Jurkat, Clone E6-1 (cell line): ENCODE data around the gene RNASE4.
A peak's percentile ranks its signal among the peaks of the same experiment; 100 is the strongest.

ENCODE experiments used
- DNase-seq: peaks from one replicate; pipeline ENCODE4 v3.0.0-alpha.2; 2011; ENCODE audit warnings: low read depth, low spot score
- H3K4me3 ChIP-seq: 2 replicates; pipeline ENCODE4 v1.5.1; 2011; ENCODE audit warnings: mild to moderate bottlenecking, low read length, control low read depth, moderate library complexity

The RNASE4 gene

DNA sequence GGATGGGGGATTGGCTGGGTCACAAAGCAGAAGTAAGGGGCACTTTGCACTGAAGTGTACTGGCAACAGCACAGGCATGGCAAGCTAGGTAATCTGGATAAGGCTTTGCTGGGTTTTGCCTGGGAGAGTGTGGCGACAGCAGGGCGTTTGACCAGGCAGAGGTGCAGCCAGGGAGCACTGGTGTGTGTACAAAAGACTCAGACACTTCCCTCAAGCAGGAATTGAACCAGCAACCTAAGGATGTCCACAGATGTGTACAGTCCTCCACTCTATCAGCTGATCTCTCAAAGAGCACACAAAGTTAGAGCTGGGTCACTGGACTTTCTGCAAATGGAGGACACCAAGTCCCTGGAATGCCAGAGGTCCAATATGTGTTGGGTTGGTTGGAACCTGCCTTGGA lies 15.4 kb upstream of the RNASE4 start:
- H3K4me3 ChIP-seq: no peak overlapping the region
- DNase-seq: no peak

DNA sequence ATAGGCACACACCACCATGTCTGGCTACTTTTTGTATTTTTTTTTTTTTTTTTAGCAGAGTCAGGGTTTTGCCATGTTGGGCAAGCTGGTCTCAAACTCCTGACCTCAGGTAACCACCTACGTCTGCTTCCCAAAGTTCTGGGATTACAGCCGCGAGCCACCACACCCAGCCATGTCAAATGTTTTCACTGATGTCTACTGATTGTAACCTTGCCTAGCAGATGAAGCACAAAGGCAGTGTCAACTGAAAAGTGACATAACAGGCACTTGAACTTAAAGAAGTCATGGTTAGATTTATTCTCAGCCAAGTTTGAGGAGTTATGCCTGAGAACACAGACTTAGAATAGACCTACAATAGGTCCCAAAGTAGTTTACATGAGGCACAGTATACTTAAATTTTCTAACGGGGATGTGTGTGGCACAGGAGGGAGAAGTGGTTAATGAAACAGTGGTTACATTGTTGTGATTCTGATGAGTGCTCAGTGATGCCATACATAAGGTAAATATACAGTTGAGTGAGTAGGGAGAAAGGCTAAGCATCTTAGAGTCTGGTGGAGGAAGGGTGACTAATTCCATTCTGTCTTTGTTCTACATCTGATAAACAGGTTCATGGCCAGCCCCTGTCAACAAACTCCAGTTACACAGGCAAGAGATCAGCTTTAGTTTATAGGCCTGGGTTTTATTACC lies 12.6 kb upstream of the RNASE4 start:
- no peak overlapping the region for H3K4me3 ChIP-seq
- DNase-seq: no peak

DNA sequence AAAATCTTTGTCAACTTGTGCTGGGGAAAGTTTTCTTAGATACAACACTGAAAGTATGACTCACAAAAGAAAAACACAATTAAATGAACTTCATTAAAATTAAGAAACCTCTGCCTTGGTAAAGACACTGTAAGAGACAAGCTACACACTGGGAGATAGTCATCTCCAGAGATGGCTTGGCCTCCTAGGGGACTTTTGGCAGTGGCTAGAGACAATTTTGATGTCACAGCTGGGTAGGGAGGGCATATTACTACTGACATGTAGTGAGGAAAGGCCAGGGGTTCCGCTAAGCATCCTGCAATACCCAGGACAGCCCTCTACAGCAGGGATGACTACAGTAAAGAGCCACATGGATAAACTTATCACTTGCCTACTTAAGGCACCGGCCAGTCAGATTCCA lies 8.7 kb upstream of the RNASE4 start:
- no peak overlapping the region for H3K4me3 ChIP-seq

DNA sequence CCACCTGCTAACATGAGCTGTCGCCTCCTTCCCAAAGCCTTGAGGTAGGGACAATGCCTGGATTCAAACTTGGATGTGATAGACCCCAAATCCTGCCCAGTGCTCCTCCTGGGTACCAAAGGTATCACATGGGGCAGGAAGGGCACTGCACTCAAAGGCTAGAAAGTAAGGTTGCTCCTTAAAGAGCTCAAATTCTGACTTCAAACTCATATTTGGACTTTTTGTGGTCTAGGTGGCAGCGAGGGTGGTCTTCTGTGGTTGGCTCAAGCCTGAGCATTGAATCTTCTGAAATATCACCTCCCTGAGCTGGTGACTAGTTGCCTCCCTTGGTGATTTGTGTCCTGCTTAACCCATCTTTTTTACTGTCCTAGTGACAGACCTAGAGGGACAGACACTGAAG lies 8.3 kb upstream of the RNASE4 start:
- H3K4me3 ChIP-seq: no peak overlapping the region
- no peak for DNase-seq

More for the DNA sequence above, 8.7 kb upstream of the RNASE4 start:
- no peak for DNase-seq

DNA sequence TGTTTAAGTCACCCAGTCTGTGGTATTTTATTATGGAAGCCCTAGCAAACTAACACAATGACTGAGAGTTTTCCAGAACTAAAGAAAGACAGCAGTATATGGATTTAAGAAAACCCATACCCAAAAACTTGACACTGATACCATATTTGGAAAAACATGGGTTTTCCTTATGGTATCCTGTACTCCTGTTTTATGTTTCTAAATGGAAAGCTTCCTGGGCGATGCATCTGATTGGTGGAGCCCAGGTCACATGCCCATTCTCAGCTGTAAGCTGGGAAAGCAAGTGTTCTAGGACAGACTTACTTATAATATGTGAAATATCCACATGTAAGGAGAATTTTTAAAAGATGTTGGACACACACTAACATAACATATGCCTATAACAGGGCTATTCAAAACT lies 4.5 kb upstream of the RNASE4 start:
- no peak for DNase-seq
- H3K4me3 ChIP-seq: no peak overlapping the region

DNA sequence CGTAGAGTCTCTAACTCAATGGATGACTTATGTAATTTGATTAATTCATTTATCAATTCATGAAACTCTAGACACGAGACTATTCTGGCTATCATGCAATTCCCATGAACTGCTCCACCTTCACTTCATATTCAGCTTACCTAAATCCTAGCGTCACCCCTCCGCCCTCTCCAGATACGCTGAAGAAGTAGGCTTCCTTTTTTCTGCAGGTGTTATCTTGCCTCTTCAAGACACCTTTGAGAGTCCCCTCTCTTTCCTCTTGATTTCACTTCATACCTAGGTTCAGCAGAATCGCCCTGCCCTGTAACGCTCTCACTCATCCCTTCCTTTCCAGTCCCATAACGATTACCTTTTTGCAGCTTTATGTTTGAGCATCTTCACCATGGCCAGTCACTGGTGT lies 4.0 kb upstream of the RNASE4 start:
- DNase-seq: no peak
- H3K4me3 ChIP-seq: peak overlapping the region; percentile 71

DNA sequence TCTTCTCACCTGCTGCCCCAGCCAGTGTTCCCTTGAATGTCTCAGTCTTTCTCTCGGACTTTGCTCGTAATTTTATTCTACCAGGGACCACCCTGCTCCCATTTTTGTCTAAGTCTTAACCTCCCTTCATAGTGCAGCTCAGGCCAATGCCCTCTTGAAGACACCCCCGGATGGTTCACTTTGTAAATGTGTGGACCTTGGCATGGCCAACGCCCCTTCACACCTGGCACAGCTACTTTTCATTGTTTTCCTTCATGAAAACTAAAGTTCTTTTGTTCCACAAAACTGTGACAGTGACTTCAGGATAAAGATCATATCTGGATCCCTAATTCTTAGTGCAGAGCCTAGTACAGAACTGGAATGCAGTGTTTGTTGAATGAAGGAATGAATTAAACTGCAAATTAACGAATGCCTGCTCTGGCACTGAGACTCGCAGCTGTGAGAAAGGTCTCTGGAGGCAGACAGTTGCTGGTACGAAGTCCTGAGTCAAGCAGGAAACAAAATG lies 3.5 kb upstream of the RNASE4 start:
- DNase-seq: no peak
- peak overlapping the region; percentile 71 for H3K4me3 ChIP-seq

DNA sequence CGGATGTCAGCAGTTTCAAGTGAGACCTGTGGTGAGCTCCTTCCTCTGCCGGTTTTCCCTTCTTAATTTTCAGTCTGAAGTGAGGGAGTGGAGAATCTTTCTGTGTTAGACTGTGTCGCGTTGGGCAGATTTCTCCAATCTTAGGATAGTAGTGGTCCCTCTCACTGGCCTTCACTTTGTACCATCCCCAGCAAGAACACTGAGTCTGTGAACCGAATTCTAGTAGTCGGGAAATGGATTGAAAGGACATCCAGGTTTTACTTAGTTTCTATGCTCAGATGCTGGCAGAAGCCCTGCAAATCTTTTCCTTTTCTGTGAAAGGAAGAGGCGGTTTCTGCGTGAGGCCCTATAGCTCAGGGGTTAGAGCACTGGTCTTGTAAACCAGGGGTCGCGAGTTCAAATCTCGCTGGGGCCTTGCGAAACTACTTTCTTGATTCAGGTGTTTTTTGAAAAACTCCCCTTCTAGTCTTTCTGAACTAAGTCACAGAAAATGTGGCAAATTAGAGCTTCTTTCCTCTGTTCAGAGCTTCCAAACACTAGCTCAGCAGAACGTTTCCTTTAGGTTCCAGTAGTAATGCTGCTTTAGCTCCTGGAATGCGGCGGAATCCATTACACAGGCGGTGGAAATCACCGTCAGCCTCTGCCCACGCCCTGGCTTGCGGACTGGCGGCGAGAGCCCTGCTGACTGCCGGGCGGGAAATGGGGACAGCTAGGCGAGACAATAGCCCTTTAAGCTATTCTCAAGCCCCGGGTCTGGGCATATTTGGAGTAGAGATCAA lies 2.8 kb upstream of the RNASE4 start:
- peak; percentile 92 for DNase-seq
- H3K4me3 ChIP-seq: peak overlapping the region; percentile 71

DNA sequence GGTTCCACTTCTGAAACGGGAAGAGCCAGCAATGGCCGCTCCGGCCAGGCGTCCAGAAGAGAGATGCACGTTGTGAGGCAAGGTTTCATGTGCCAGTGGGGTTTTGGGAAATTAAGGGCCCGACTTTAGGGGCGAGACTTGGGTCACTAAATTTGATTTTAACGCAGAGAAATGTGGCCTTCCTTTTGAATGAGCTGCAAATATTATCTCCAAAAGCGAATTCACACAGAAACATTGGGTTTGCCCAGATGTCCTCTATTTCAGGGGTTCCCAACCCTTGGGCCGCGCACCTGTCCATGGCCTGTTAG lies 2.3 kb upstream of the RNASE4 start:
- DNase-seq: no peak
- peak overlapping the region; percentile 71 for H3K4me3 ChIP-seq

DNA sequence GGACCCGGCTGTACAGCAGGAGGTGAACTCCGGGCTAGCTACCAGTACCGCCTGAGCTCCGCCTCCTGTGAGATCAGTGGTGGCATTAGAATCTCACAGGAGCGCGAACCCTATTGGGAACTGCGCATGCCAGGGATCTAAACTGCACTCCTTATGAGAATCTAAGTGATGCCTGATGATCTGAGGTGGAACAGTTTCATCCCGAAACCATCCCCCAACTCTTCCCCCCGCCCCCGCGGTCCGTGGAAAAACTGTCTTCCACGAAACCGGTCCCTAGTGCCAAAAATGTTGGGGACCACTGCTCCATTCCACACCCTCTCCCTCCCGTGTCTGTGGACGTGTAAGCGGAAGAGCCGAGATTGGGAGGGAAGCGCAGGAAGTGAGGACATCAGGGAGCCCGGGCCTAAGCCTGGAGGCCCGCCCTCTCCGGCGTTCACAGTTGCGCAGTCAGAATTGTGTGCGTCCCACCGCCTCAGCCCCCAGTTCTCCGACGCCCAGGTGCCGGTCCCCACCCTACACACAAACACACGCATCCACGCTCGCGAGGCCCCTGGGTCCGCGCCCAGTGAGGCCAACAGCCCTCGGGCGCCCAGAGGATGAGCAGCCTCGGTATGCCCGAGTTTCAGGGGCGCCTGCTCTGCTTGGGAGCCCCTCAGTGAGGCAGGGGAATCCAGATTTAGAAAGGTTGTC lies 1.8 kb upstream of the RNASE4 start:
- DNase-seq: peak; percentile 90

DNA sequence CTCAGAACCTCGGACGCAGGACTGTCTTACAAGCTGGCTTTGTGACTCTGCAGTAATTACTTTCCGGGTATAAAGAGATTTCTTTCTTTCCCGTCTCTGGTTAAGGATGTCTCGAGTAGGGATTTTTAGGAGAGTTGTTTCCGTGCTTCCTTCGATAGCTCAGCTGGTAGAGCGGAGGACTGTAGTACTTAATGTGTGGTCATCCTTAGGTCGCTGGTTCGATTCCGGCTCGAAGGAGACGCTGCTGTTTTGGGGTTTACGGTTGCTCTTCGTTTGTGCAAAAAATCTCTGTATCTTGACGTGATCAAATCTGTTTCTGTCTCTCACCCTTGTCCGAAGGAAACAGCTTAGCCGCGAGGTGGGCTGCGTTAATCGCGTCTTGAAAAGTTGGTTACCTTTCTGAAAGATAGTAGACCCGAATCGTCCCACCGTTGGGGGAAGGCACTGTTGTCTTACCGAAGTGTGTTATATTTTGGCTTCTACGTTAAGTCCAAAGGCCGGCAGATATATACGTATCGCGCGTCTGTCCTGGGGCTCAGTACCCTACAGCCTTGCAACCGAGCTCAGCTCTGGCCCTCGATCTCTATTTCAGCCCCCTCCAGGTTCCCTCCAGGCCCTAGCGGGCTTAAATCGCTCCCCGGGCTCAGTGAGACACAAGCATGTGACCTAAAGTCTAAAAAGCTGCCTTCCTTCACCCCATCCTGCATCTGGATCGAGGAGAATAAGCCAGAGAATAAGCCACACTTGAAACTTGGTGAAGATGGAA lies 1.1 kb upstream of the RNASE4 start:
- peak; percentile 93 for DNase-seq
- peak overlapping the region; percentile 71 for H3K4me3 ChIP-seq

More for the DNA sequence above, 1.8 kb upstream of the RNASE4 start:
- H3K4me3 ChIP-seq: peak overlapping the region; percentile 71

DNA sequence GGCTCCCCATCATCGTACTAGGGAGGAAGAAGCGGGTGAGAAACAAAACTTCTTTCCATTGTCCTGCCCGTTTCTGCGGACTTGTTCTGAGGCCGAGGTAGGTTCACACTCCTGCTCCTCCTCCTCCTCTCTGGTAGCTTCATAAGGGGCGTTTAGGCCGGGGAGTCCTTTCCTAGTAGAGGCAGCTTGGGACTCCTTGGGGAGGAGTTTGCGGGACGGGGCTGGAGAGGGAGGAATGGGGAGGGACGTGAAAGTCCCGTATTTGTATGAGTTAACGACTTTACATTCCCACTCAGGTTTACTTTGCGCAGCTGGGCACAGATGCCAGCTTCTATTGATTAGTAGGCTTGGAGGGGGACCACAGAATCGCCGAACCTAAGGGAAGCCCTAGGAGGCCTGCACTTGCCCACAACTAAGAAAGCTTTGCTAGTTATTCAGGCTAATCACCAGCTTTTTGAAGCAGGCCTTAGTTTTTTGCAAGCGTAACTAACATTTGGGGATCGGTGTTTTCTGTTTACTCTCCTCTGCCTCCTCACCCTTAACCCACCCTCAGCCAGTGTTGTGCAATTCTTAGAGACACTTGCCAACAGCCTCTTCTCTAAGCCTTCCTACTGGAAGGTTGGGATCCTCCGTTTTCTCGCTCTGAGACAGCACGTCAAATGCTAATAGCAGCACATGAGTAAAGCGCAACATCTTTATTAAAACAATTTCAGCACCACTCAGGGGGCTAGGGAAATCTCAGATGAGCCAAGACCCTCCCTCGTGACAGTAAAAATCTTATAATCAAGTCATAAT lies 499 bp downstream of the RNASE4 start:
- H3K4me3 ChIP-seq: peak overlapping the region; percentile 71
- DNase-seq: no peak

DNA sequence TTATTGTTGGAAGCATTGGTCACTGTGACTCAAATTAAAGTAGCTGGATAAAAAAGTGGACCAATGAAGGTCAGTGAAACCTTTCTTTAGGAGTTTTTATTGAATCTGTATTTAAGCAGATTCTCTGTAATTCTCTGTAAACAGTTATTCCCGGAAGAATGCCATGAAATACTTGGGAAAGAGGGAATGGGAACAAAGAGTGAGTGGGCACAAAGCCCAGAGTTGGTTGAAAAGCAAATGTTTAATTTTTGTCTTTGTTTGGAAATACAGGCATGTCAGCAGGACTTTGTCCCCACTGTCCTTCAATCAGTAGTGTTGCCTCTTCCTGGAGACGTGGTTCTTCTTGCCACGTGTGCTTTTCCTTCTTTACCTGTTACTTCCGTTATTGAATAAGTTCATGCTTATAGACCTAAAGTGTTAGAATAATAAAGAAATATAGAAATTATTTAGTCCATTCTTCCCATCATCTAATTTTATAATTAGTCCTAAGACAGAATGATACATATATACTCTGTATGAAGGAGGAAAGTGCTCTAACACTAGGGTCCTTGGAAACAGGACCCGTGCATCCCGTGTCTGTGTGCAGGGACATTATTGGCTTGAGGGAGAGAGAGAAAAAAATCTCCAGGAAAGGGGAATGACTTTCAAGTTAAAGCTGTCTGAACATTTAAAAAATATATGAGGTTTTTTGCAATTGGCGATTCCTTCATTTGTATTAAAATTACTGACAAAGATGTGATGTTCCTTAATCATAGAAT lies 2.2 kb downstream of the RNASE4 start:
- DNase-seq: no peak

DNA sequence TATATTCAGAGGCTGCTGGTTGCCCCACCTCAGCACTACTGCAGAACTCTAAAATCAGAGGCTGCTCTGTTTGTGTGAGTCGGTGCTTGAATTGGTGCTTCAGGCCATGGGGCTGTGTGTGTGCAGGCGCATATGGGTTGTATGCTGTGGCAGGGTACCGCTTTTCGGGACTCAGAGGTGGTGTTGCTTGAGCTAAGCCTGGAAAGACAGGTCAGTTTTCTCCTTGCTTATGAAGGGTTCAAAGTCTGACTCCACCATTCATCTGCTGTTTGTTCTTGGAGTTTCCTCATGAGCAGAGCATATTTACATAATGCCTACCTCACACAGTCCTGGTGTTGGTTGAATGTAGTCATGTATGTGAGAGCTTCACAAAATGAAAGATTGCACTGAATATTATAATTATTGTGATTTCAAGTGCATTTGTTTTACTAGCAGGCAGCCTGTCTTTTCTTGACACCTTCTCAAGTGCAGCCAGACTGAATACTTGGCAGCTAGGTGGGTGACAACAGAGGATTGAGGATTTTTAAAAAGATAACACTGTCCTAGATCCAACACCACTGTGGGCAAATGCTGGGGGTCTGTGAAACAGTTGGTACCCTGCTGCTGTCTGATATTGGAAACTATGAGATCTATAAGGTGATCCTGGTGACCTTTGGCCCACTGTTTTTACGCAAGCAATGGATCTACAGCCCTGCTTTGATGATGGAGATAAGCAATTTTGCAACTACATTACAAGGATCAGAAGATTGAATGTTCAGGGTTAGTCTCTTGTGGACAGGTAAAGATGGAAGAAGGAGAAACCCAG lies 3.2 kb downstream of the RNASE4 start:
- DNase-seq: no peak
- H3K4me3 ChIP-seq: no peak overlapping the region

More for the DNA sequence above, 2.2 kb downstream of the RNASE4 start:
- H3K4me3 ChIP-seq: no peak overlapping the region

DNA sequence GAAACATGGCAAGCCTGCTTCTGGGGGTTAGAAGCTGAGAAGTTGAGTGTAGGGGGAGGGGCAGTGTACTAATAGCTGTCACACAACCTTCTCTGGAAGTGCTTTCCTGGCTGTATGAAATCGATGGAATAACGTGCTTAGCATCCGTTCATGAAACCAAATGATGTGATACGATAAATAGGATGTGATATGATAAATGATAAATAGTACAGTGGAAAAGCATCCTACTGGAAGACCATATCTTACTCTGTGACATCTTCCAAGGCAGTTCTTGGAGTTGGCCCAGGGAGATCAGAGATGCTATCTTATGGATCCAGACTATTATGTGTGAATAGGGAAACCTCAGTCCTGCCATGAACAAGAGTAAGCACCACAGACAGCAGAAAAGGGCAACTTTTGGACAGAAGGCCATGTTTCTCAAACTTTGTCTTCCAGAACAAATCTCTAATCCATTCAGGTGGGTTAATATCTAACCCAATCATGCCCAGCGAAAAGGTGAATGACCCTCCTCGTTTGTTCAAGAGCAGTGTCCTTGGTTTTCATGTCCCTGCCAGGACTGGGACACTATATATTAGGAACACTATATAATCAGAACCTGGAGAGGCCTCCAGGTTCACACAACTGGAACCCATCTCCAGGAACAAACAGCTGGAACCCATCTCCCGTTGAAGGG lies 3.9 kb downstream of the RNASE4 start, which contains the start of gene ANG:
Gene ANG, plus strand, starts transcription at position 598 of the 673 bp plus-strand sequence. CDS start 4,801 bp downstream, outside the sequence.
- no peak for DNase-seq
- no peak within 1 kb of the TSS for H3K4me3 ChIP-seq

DNA sequence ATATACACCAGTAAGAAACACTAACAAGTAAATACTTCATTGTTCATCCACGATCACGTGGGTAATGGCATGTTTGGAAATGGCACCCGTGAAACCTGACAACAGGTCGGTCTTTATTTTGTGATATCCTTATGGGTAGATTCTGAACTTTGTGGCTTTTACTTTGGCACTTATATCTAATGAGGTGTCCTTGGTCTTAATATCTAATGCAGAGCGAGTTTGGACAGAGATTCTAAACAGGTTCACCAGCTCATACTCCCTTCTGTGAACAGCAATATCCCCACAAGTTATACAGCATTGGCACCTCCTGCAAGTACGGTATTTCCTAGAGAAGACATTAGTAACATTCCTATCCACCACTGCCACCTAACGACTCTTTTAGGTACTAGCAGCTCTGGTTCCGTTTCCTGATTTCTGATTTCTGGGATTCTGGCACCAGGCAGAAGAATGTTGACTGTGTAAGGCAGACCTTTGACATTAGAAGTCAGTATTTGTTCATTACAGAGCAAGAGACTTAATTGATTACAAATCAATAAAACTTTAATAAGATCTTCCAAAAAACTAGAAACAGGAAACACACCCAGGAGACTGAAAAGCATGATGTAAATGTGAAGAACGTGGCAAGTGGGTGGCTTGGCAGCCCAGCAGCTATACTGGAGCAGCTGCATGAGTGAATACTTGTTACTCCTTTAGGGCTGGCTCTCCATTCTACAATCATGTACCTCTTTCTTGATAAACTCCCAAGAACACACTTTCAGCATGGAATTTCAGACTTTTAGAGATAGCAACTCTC lies 6.7 kb downstream of the RNASE4 start:
- DNase-seq: peak; percentile 66
- no peak overlapping the region for H3K4me3 ChIP-seq
